HG02870 (cell line): Measurements from ENCODE around the gene KCNK7.
"Not testable (repeated sequence)": the region's sequence is repeated elsewhere in the genome, so short reads cannot be mapped to it uniquely, and the experiment has no call there.

Source experiments
- ATAC-seq: cut with Tn5 transposase; IDR thresholded peaks from one replicate; pipeline ENCODE4 v1.9.1; 2021; ENCODE audit warnings: mild to moderate bottlenecking, moderate library complexity; ENCODE audit not compliant: unreplicated experiment

KCNK7 gene

GRCh38 chr11:65595543-65596281, at the start of gene KCNK7:
KCNK7 (minus strand) TSS chr11:65595800; CDS start chr11:65595772, 28 bp downstream.
- ATAC-seq, result no peak

- ATAC-seq, result no peak
Measured at GRCh38 chr11:65644837-65645236, 49.2 kb upstream of the KCNK7 start.

GRCh38 chr11:65643971-65644370, 48.4 kb upstream of the KCNK7 start:
- no peak for ATAC-seq

GRCh38 chr11:65642014-65642671, 46.5 kb upstream of the KCNK7 start:
- ATAC-seq, result no peak

- no peak for ATAC-seq
Measured at GRCh38 chr11:65641297-65642013, 45.9 kb upstream of the KCNK7 start.

GRCh38 chr11:65640483-65641296, 45.1 kb upstream of the KCNK7 start:
- ATAC-seq, result no peak

- no peak for ATAC-seq
Measured at GRCh38 chr11:65639623-65640482, 44.3 kb upstream of the KCNK7 start.

- not testable (repeated sequence) for ATAC-seq
Measured at GRCh38 chr11:65639228-65639597, 43.6 kb upstream of the KCNK7 start.

- peak; percentile 50 for ATAC-seq
Measured at GRCh38 chr11:65637794-65638419, 42.3 kb upstream of the KCNK7 start, which contains the start of gene SIPA1. SIPA1 (plus strand) TSS chr11:65638101; CDS start chr11:65640922, 2,821 bp downstream.

GRCh38 chr11:65637032-65637557, 41.5 kb upstream of the KCNK7 start:
- ATAC-seq, result no peak

- no peak for ATAC-seq
Measured at GRCh38 chr11:65636108-65637031, 40.8 kb upstream of the KCNK7 start.

- ATAC-seq, result no peak
Measured at GRCh38 chr11:65634905-65635731, 39.5 kb upstream of the KCNK7 start.

- no peak for ATAC-seq
Measured at GRCh38 chr11:65634440-65634839, 38.8 kb upstream of the KCNK7 start.

GRCh38 chr11:65634109-65634436, 38.5 kb upstream of the KCNK7 start:
- no peak for ATAC-seq

GRCh38 chr11:65633390-65634108, 37.9 kb upstream of the KCNK7 start:
- no peak for ATAC-seq

GRCh38 chr11:65630215-65630614, 34.6 kb upstream of the KCNK7 start:
- no peak for ATAC-seq

- no peak for ATAC-seq
Measured at GRCh38 chr11:65629579-65629978, 34.0 kb upstream of the KCNK7 start.
